HepG2 (cell line): ENCODE results near the gene CHP1. TPM values are rescaled to one million over a fixed set of nuclear protein-coding genes. Genes with fewer than 3 reads are reported as not detected.

Experiments used
- ATAC-seq: fragments of 200-7000 bp; cut with Tn5 transposase; 3 replicates; pipeline ENCODE4 v1.9.1; 2020; ENCODE audit warnings: mild to moderate bottlenecking, moderate library complexity
- BruUV-seq: library from RNA; stranded (reverse); fragments of 400-500 nt; replicated peaks from 2 replicates; lab custom pipeline; 2021; lab: Mats Ljungman, UMichigan
- CTCF ChIA-PET: fragments of 300-600 bp; formaldehyde crosslinking; extraction: SDS; loops from one replicate; lab custom pipeline; 2021; ENCODE audit warnings: low total read pairs, inconsistent platforms, low intra/inter-chr PET ratio; lab: Yijun Ruan, JAX
- POLR2A ChIA-PET: fragments of 350-600 bp; sonication (Branson Sonifier 250); formaldehyde crosslinking; loops from one replicate; lab custom pipeline; 2020; ENCODE audit warnings: antibody characterized with exemption, inconsistent platforms; lab: Yijun Ruan, JAX
- DNase-seq: peaks from one replicate; pipeline ENCODE4 v3.0.0-alpha.2; 2015; ENCODE audit warnings: low spot score
- FAIRE-seq: peaks from 3 replicates; lab custom pipeline; 2011; peaks lifted over from hg19 to GRCh38; lab: Jason Lieb, UNC
- H2AFZ ChIP-seq: one replicate; pipeline ENCODE4 v1.6.1; 2011; ENCODE audit warnings: low read length, inconsistent platforms
- H3K27ac ChIP-seq: fragments of 300-600 bp; 3 replicates; pipeline ENCODE4 v1.8.0; 2011; ENCODE audit warnings: mixed run types, mild to moderate bottlenecking, mixed read lengths, low read length, inconsistent platforms; ENCODE audit not compliant: insufficient read depth; ENCODE audit errors: extremely low read length
- H3K27me3 ChIP-seq, 2 experiments: fragments of 200-600 bp in 1 of 2; 2 replicates in 1 of 2; 3 replicates in 1 of 2; pipeline versions ENCODE4 v1.6.0 to v1.8.0; 2011; ENCODE audit warnings: low read length in 2 of 2, mild to moderate bottlenecking in 2 of 2, moderate library complexity in 2 of 2, inconsistent platforms in 1 of 2; ENCODE audit not compliant: insufficient read depth in 2 of 2, control insufficient read depth in 1 of 2
- H3K36me3 ChIP-seq, 2 experiments: fragments of 200-600 bp in 1 of 2; replicated peaks in 1 of 2; 2 replicates in 1 of 2; 3 replicates in 1 of 2; pipeline versions ENCODE4 v1.5.1 to v1.8.0; 2011; ENCODE audit warnings: low read length in 2 of 2, inconsistent platforms in 1 of 2; ENCODE audit not compliant: insufficient read depth in 2 of 2, control insufficient read depth in 1 of 2
- H3K4me1 ChIP-seq: 2 replicates; pipeline ENCODE4 v1.5.1; 2012; ENCODE audit warnings: low read length, inconsistent platforms; ENCODE audit not compliant: insufficient read depth
- H3K4me2 ChIP-seq: 2 replicates; pipeline ENCODE4 v1.6.0; 2011; ENCODE audit warnings: low read depth, low read length, inconsistent platforms
- H3K4me3 ChIP-seq, 3 experiments: fragments of 200-600 bp in 1 of 3; sonication (generic), shearing (Covaris generic) in 1 of 3; replicated peaks in 1 of 3; 2 replicates each; pipeline ENCODE4 v1.5.1; 2011 to 2016; ENCODE audit warnings: low read length in 3 of 3, inconsistent platforms in 2 of 3, low read depth in 2 of 3, mild to moderate bottlenecking in 2 of 3, control low read depth in 1 of 3, mixed read lengths in 1 of 3; ENCODE audit not compliant: insufficient read depth in 1 of 3
- H3K79me2 ChIP-seq: one replicate; pipeline ENCODE4 v1.6.1; 2011; ENCODE audit warnings: low read length, inconsistent platforms; ENCODE audit not compliant: insufficient read depth
- H3K9ac ChIP-seq: 2 replicates; pipeline ENCODE4 v1.6.0; 2011; ENCODE audit warnings: mild to moderate bottlenecking, low read depth, low read length, inconsistent platforms; ENCODE audit not compliant: insufficient read depth
- H3K9me3 ChIP-seq: 2 replicates; pipeline ENCODE4 v1.5.1; 2012; ENCODE audit warnings: mild to moderate bottlenecking, low read length
- H4K20me1 ChIP-seq: 2 replicates; pipeline ENCODE4 v1.6.0; 2011; ENCODE audit warnings: inconsistent platforms, mild to moderate bottlenecking, low read length, moderate library complexity; ENCODE audit not compliant: insufficient read depth
- AHDC1 ChIP-seq: sonication (generic); formaldehyde crosslinking; IDR thresholded peaks from 2 replicates; pipeline ENCODE4 v1.5.1; 2020; ENCODE audit warnings: mild to moderate bottlenecking, missing genetic modification reagents, borderline replicate concordance
- BHLHE40 ChIP-seq: IDR thresholded peaks from 2 replicates; pipeline ENCODE4 v1.6.1; 2011; ENCODE audit warnings: low read length, improper control_type of control experiment
- EP300 ChIP-seq, 3 experiments: sonication (generic) in 1 of 3; formaldehyde crosslinking in 1 of 3; IDR thresholded peaks; 2 replicates each; pipeline versions ENCODE4 v1.5.1 to v1.6.1; 2011 to 2020; ENCODE audit warnings: low read depth in 2 of 3, low read length in 2 of 3, borderline replicate concordance in 1 of 3, improper control_type of control experiment in 1 of 3, mild to moderate bottlenecking in 1 of 3, missing genetic modification reagents in 1 of 3, moderate library complexity in 1 of 3
- HMG20B ChIP-seq: conservative IDR thresholded peaks from 2 replicates; pipeline ENCODE4 v1.6.1; 2016; ENCODE audit warnings: missing genetic modification reagents, missing compliant biosample characterization
- KDM1A ChIP-seq: IDR thresholded peaks from 2 replicates; pipeline ENCODE4 v1.6.1; 2016; ENCODE audit warnings: missing compliant biosample characterization
- NFYB ChIP-seq: sonication (generic); formaldehyde crosslinking; IDR thresholded peaks from 2 replicates; pipeline ENCODE4 v1.4.0; 2020; ENCODE audit warnings: missing genetic modification reagents
- RORA ChIP-seq: sonication (generic); formaldehyde crosslinking; IDR thresholded peaks from 2 replicates; pipeline ENCODE4 v1.5.0; 2020; ENCODE audit warnings: mild to moderate bottlenecking, missing genetic modification reagents, moderate library complexity
- ZFY ChIP-seq: sonication (generic); formaldehyde crosslinking; IDR thresholded peaks from 2 replicates; pipeline ENCODE4 v1.4.0; 2020; ENCODE audit warnings: missing genetic modification reagents
- ZNF136 ChIP-seq: sonication (generic); formaldehyde crosslinking; IDR thresholded peaks from 2 replicates; pipeline ENCODE4 v1.8.1; 2022; ENCODE audit warnings: low read depth, mild to moderate bottlenecking, moderate library complexity, missing genetic modification reagents
- WGBS: methylation state at CpG from one replicate; pipeline ENCODE4 v1.1.6; 2017; ENCODE audit warnings: low lambda C conversion rate; 5-methylcytosine and 5-hydroxymethylcytosine counted together
- in situ Hi-C: cut with HindIII; loops from 2 replicates; pipeline ENCODE4 v1.10.0; 2017; ENCODE audit warnings: low pct_unique_long_range_greater_than_20kb; ENCODE audit not compliant: extremely low pct_ligation_motif_present
- intact Hi-C: fragments of 100-400 bp; cut with micrococcal nuclease; formaldehyde crosslinking; loops from one replicate; pipeline ENCODE4 v1.10.0; 2022; ENCODE audit not compliant: unreplicated experiment
- polyA plus RNA-seq, 8 experiments: library from polyadenylated mRNA; depleted of rRNA in 3 of 8; stranded (reverse) in 7 of 8; unstranded in 1 of 8; fragments of >200 nt; fragmentation: Illumina TruSeq in 4 of 8; extraction: Trizol in 4 of 8; gene quantifications; 2 replicates each; pipeline versions ENCODE4 v1.2.1 to v1.2.3, GENCODE V29; 2011 to 2016; ENCODE audit warnings: low read depth in 4 of 8, missing spikeins in 1 of 8, mixed read lengths in 1 of 8; ENCODE audit not compliant: insufficient read depth in 1 of 8
- total RNA-seq, 5 experiments: library from RNA; depleted of rRNA; stranded (reverse); fragments of >200 nt; fragmentation: Illumina TruSeq; extraction: Trizol; gene quantifications; 2 replicates each; pipeline ENCODE4 v1.2.3, GENCODE V29; 2016; ENCODE audit warnings: low read depth in 1 of 5

Gene CHP1
- total and polyA plus RNA-seq, 2 of the 13 experiments (the other 11 are each of a cell fraction or from before 2014, with no cell fraction given), result 49.6 to 76.4 TPM

- CTCF ChIA-PET, result no interaction called here
- 42% methylated on average over 3 of the region's 3 CpGs for WGBS
- H3K36me3 ChIP-seq, result peaks cover 3 to 6% of the 10 kb centered on the region in 2 experiments; a peak in 3 of 5 replicates
- H3K4me1 ChIP-seq, result peaks cover 84% of the 10 kb centered on the region
- H3K9me3 ChIP-seq, result no peaks in the 10 kb centered on the region
- ATAC-seq, result peak; percentile 64
- 0 out of 2 replicates have a peak overlapping the region, but pooled peaks have one; percentile 16 for H3K9ac ChIP-seq
- H2AFZ ChIP-seq, result no peak overlapping the region
- POLR2A ChIA-PET, result interaction anchor here (0.7 to 2.2 kb wide), 2 partner anchors 25 to 396 kb away, joined by 3 to 10 read pairs; no protein-coding TSS in a partner anchor
- intact Hi-C loops, result no loop called here
- no peaks in the 10 kb centered on the region for H3K27me3 ChIP-seq
- FAIRE-seq, result peak; percentile 32
- TF ChIP-seq NFYB (CRISPR knock-in tag) (peak; percentile 48; the same call in 1 of the 2 replicates), RORA (CRISPR knock-in tag) (no peak), EP300 (IDR thresholded peaks at IDR 0.05; ENCODE audit: low read depth in 2 of 2, low read length in 2 of 2) (peak in 1 of 2 experiments; percentile 43; a peak in 1 of 4 replicates), EP300 (CRISPR knock-in tag; IDR thresholded peaks at IDR 0.05; ENCODE audit: borderline replicate concordance) (no peak)
- peak overlapping the region; percentile 76 for H3K27ac ChIP-seq
- peak; percentile 40 for DNase-seq
- no peaks in the 10 kb centered on the region for H4K20me1 ChIP-seq
- no peak overlapping the region for H3K4me3 ChIP-seq
- no peaks in the 10 kb centered on the region for H3K79me2 ChIP-seq
- TSS peak; percentile 28 for BruUV-seq
- in situ Hi-C loops, result no loop called here
- H3K4me2 ChIP-seq, result peak overlapping the region; percentile 6
These were observed 27.8 kb downstream of the CHP1 start for GRCh38 chr15:41258750-41259471.

- H3K9ac ChIP-seq, result no peak overlapping the region; the same call in 1 of the 2 replicates
- H2AFZ ChIP-seq, result no peak overlapping the region
- intact Hi-C loops (no loop called here), in situ Hi-C loops (no loop called here)
- POLR2A ChIA-PET, result interaction anchor here (0.6 to 2.2 kb wide), 5 partner anchors 21 to 396 kb away, joined by 3 to 10 read pairs (median 3); partner anchors contain the start of genes CHP1 and EXD1
- H3K79me2 ChIP-seq, result no peaks in the 10 kb centered on the region
- H3K4me2 ChIP-seq, result peak overlapping the region; percentile 6
- FAIRE-seq, result peak; percentile 86
- H3K36me3 ChIP-seq, result peaks cover 6 to 10% of the 10 kb centered on the region in 2 experiments; a peak in 3 of 5 replicates
- no peaks in the 10 kb centered on the region for H3K27me3 ChIP-seq
- H3K9me3 ChIP-seq, result no peaks in the 10 kb centered on the region
- H3K4me3 ChIP-seq, result peak overlapping the region in 1 of 3 experiments; percentile 26; a peak in 1 of 6 replicates
- H3K4me1 ChIP-seq, result peaks cover 85% of the 10 kb centered on the region
- H3K27ac ChIP-seq, result peak overlapping the region; percentile 76
- peak; percentile 96 for DNase-seq
- no TSS peak for BruUV-seq
- no peaks in the 10 kb centered on the region for H4K20me1 ChIP-seq
- CTCF ChIA-PET, result no interaction called here
- 12% methylated on average over 12 of the region's 12 CpGs for WGBS
- ATAC-seq, result peak; percentile 98
- TF ChIP-seq AHDC1 (CRISPR knock-in tag), result peak; percentile 85; the same call in 1 of the 2 replicates
- TF ChIP-seq HMG20B, result no peak; the same call in 1 of the 2 replicates
- peak; percentile 90 for TF ChIP-seq KDM1A (CRISPR knock-in tag)
- TF ChIP-seq ZFY, result peak; percentile 31; the same call in 1 of the 2 replicates
- TF ChIP-seq BHLHE40, result peak; percentile 84
- TF ChIP-seq ZNF136 (CRISPR knock-in tag), result no peak
These were observed 28.6 kb downstream of the CHP1 start for GRCh38 chr15:41259546-41260189.
